Testis (tissue), 2 donors: Measurements from ENCODE around the gene PSG11.
"Not testable (repeated sequence)": the region's sequence is repeated elsewhere in the genome, so short reads cannot be mapped to it uniquely, and the experiment has no call there.

ENCODE experiments used
- CTCF ChIP-seq, 3 experiments: fragments of 450-650 bp in 2 of 3; fragments of 200-600 bp in 1 of 3; sonication (generic) in 1 of 3; IDR thresholded peaks; one replicate each; pipeline ENCODE4 v1.5.1; 2016 to 2019; ENCODE audit warnings: antibody characterized with exemption in 3 of 3, mild to moderate bottlenecking in 2 of 3, moderate library complexity in 1 of 3
- POLR2A ChIP-seq: fragments of 450-650 bp; IDR thresholded peaks from one replicate; pipeline ENCODE4 v1.6.1; 2017; ENCODE audit warnings: antibody characterized with exemption, mild to moderate bottlenecking, moderate library complexity

- TF ChIP-seq CTCF (IDR thresholded peaks at IDR 0.05); POLR2A: not testable (repeated sequence)
Measured at GRCh38 chr19:43026369-43026768, at the start of gene PSG11.
